ENCODE results near the gene DIPK1B. TPM values are rescaled to one million over a fixed set of nuclear protein-coding genes. Genes with fewer than 3 reads are reported as not detected.
A peak's percentile ranks its signal among the peaks of the same experiment; 100 is the strongest.
"Not testable (repeated sequence)": the region's sequence is repeated elsewhere in the genome, so short reads cannot be mapped to it uniquely, and the experiment has no call there.

Gene DIPK1B
- total RNA-seq, 1 donor from 2014 or later = 293 TPM

- Mint-ChIP-seq H3K27ac (ENCODE audit: unreplicated experiment) (peak overlapping the region; percentile 84), H3K4me1 (ENCODE audit: unreplicated experiment) (peaks cover 40% of the 10 kb centered on the region)
These were observed 11.3 kb upstream of the DIPK1B start for GRCh38 chr9:136700959-136701667.

GRCh38 chr9:136701668-136702053 lies 10.7 kb upstream of the DIPK1B start:
- Mint-ChIP-seq H3K27ac (ENCODE audit: unreplicated experiment) (peak overlapping the region; percentile 84), H3K4me3 (ENCODE audit: unreplicated experiment) (no peak overlapping the region), H3K9me3 (ENCODE audit: unreplicated experiment) (no peaks in the 10 kb centered on the region), H3K27me3 (ENCODE audit: unreplicated experiment) (peaks cover 19% of the 10 kb centered on the region), H3K36me3 (ENCODE audit: low read depth, unreplicated experiment) (peaks cover 6% of the 10 kb centered on the region), H3K4me1 (ENCODE audit: unreplicated experiment) (peaks cover 40% of the 10 kb centered on the region)
- TF ChIP-seq, protein P1, sequence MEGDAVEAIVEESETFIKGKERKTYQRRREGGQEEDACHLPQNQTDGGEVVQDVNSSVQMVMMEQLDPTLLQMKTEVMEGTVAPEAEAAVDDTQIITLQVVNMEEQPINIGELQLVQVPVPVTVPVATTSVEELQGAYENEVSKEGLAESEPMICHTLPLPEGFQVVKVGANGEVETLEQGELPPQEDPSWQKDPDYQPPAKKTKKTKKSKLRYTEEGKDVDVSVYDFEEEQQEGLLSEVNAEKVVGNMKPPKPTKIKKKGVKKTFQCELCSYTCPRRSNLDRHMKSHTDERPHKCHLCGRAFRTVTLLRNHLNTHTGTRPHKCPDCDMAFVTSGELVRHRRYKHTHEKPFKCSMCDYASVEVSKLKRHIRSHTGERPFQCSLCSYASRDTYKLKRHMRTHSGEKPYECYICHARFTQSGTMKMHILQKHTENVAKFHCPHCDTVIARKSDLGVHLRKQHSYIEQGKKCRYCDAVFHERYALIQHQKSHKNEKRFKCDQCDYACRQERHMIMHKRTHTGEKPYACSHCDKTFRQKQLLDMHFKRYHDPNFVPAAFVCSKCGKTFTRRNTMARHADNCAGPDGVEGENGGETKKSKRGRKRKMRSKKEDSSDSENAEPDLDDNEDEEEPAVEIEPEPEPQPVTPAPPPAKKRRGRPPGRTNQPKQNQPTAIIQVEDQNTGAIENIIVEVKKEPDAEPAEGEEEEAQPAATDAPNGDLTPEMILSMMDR (IDR thresholded peaks at IDR 0.05; ENCODE audit: unreplicated experiment) = no peak
- peak; percentile 61 for DNase-seq (ENCODE audit: low spot score)

More at GRCh38 chr9:136700959-136701667, 11.3 kb upstream of the DIPK1B start:
- no peak overlapping the region for H3K4me3 Mint-ChIP-seq (ENCODE audit: unreplicated experiment)
- TF ChIP-seq, protein P1 (IDR thresholded peaks at IDR 0.05; ENCODE audit: unreplicated experiment) = no peak
- no peaks in the 10 kb centered on the region for H3K9me3 Mint-ChIP-seq (ENCODE audit: unreplicated experiment)
- H3K36me3 Mint-ChIP-seq (ENCODE audit: low read depth, unreplicated experiment) = peaks cover 6% of the 10 kb centered on the region
- H3K27me3 Mint-ChIP-seq (ENCODE audit: unreplicated experiment) = peaks cover 19% of the 10 kb centered on the region
- peak; percentile 11 for DNase-seq (ENCODE audit: low spot score)

DNA sequence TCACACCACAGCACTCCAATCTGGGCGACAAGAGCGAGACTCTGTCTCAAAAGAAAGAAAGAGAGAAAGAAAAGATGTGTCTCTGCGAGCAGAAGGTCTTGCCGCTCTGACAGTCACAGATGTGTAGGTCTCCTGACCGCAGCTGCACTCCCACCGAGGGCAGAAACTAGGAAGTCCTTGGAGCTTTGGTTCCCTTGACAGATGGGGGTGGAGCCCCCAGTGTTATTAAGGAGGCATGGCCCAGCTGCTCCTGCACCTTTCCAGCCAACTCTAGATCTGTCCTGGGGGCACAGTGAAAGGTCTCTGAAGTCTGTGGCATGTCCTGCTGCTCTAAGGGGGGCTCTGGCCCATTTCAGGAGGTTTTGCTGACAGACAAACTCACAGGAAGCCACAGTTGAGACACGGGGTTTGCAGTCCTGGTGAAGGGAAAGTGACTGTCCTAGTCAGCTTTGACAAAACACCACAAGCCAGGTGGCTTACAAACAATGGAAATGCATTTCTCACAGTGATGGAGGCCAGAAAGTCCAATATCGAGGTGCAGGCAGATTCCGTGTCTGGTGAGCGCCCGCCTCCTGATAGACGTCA lies 9.0 kb upstream of the DIPK1B start:
- H3K27ac Mint-ChIP-seq (ENCODE audit: unreplicated experiment) = no peak overlapping the region
- H3K4me1 Mint-ChIP-seq (ENCODE audit: unreplicated experiment) = peaks cover 40% of the 10 kb centered on the region
- H3K36me3 Mint-ChIP-seq (ENCODE audit: low read depth, unreplicated experiment) = peaks cover 6% of the 10 kb centered on the region

GRCh38 chr9:136704741-136705140 lies 7.6 kb upstream of the DIPK1B start:
- H3K27ac Mint-ChIP-seq (ENCODE audit: unreplicated experiment); H3K4me3 Mint-ChIP-seq (ENCODE audit: unreplicated experiment); H3K9me3 Mint-ChIP-seq (ENCODE audit: unreplicated experiment); H3K36me3 Mint-ChIP-seq (ENCODE audit: low read depth, unreplicated experiment); DNase-seq (ENCODE audit: low spot score): not testable (repeated sequence)
- Mint-ChIP-seq H3K27me3 (ENCODE audit: unreplicated experiment) (peaks cover 20% of the 10 kb centered on the region), H3K4me1 (ENCODE audit: unreplicated experiment) (peaks cover 43% of the 10 kb centered on the region)

More for the DNA sequence above, 9.0 kb upstream of the DIPK1B start:
- no peak for DNase-seq (ENCODE audit: low spot score)
- Mint-ChIP-seq H3K27me3 (ENCODE audit: unreplicated experiment) (peaks cover 16% of the 10 kb centered on the region), H3K4me3 (ENCODE audit: unreplicated experiment) (no peak overlapping the region), H3K9me3 (ENCODE audit: unreplicated experiment) (no peaks in the 10 kb centered on the region)
- TF ChIP-seq, protein P1 (IDR thresholded peaks at IDR 0.05; ENCODE audit: unreplicated experiment) = no peak

DNA sequence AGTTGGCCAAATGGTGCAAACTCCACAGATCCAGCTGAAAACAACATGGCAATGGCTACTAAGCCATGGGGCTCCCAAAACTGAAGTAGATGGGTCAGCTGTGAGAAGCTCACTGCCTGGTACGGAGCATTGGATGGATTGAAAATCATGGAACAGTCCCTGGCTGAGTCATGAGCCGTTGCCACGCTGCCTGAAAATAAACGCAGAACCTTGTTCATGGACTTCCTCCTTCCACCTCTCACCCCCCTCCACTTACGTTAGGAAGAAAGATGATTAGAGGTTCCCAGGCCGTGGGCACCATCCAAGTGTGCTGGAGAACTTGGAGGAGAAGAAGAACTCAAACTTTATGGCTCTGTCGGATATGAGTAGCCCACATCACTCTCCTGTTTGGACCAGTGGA lies 6.8 kb upstream of the DIPK1B start:
- H3K4me3 Mint-ChIP-seq (ENCODE audit: unreplicated experiment) = peak overlapping the region; percentile 10
- peak overlapping the region; percentile 36 for H3K27ac Mint-ChIP-seq (ENCODE audit: unreplicated experiment)
- peaks cover 23% of the 10 kb centered on the region for H3K27me3 Mint-ChIP-seq (ENCODE audit: unreplicated experiment)
- TF ChIP-seq, protein P1 (IDR thresholded peaks at IDR 0.05; ENCODE audit: unreplicated experiment) = no peak
- H3K4me1 Mint-ChIP-seq (ENCODE audit: unreplicated experiment) = peaks cover 47% of the 10 kb centered on the region
- no peak for DNase-seq (ENCODE audit: low spot score)
- no peaks in the 10 kb centered on the region for H3K9me3 Mint-ChIP-seq (ENCODE audit: unreplicated experiment)
- peaks cover 9% of the 10 kb centered on the region for H3K36me3 Mint-ChIP-seq (ENCODE audit: low read depth, unreplicated experiment)

Data from endothelial cell (in vitro differentiated cells).